HepG2 (cell line): ENCODE results near the gene TTC31. TPM values are rescaled to one million over a fixed set of nuclear protein-coding genes. Genes with fewer than 3 reads are reported as not detected.
A peak's percentile ranks its signal among the peaks of the same experiment; 100 is the strongest.

ENCODE experiments used
- ASH2L ChIP-seq: fragments of 300-600, 200-600 bp; sonication (generic); IDR thresholded peaks from 2 replicates; pipeline ENCODE4 v1.7.0; 2017; ENCODE audit warnings: low read depth, mild to moderate bottlenecking, moderate library complexity, mixed read lengths, low read length; ENCODE audit not compliant: insufficient read length
- CBX2 ChIP-seq, 2 experiments: fragments of 200-600 bp in 1 of 2; sonication (generic); formaldehyde crosslinking in 1 of 2; IDR thresholded peaks; 2 replicates each; pipeline versions ENCODE4 v1.7.0 to v1.8.1; 2018 to 2022; ENCODE audit warnings: low read depth in 2 of 2, low read length in 1 of 2, mild to moderate bottlenecking in 1 of 2, missing genetic modification reagents in 1 of 2
- CHCHD3 ChIP-seq: sonication (generic); formaldehyde crosslinking; IDR thresholded peaks from 2 replicates; pipeline ENCODE4 v1.8.0; 2022; ENCODE audit warnings: mild to moderate bottlenecking, missing genetic modification reagents, moderate library complexity
- FUBP1 ChIP-seq: sonication (generic); formaldehyde crosslinking; IDR thresholded peaks from 2 replicates; pipeline ENCODE4 v1.5.1; 2020; ENCODE audit warnings: missing genetic modification reagents, mild to moderate bottlenecking, borderline replicate concordance
- ISL2 ChIP-seq: sonication (generic); formaldehyde crosslinking; IDR thresholded peaks from 2 replicates; pipeline ENCODE4 v1.5.0; 2020; ENCODE audit warnings: missing genetic modification reagents
- JDP2 ChIP-seq: sonication (generic); formaldehyde crosslinking; IDR thresholded peaks from 2 replicates; pipeline ENCODE4 v1.8.1; 2022; ENCODE audit warnings: missing genetic modification reagents, borderline replicate concordance
- MTF1 ChIP-seq: sonication (generic); formaldehyde crosslinking; IDR thresholded peaks from 2 replicates; pipeline ENCODE4 v1.5.0; 2020; ENCODE audit warnings: missing genetic modification reagents
- PRDM4 ChIP-seq: sonication (generic); formaldehyde crosslinking; IDR thresholded peaks from 2 replicates; pipeline ENCODE4 v1.9.0; 2021; ENCODE audit warnings: missing genetic modification reagents, borderline replicate concordance
- SALL2 ChIP-seq: sonication (generic); formaldehyde crosslinking; IDR thresholded peaks from 2 replicates; pipeline ENCODE4 v1.8.1; 2023; ENCODE audit warnings: mild to moderate bottlenecking, missing genetic modification reagents, inconsistent platforms
- ZBTB10 ChIP-seq: sonication (generic); formaldehyde crosslinking; IDR thresholded peaks from 2 replicates; pipeline ENCODE4 v1.4.0; 2020; ENCODE audit warnings: missing genetic modification reagents, borderline replicate concordance
- ZNF17 ChIP-seq: sonication (generic); formaldehyde crosslinking; IDR thresholded peaks from 2 replicates; pipeline ENCODE4 v1.5.0; 2020; ENCODE audit warnings: mild to moderate bottlenecking, missing genetic modification reagents
- ZNF20 ChIP-seq: sonication (generic); formaldehyde crosslinking; IDR thresholded peaks from 2 replicates; pipeline ENCODE4 v1.4.0; 2020; ENCODE audit warnings: mild to moderate bottlenecking, moderate library complexity, missing genetic modification reagents
- ZNF232 ChIP-seq: sonication (generic); formaldehyde crosslinking; IDR thresholded peaks from 2 replicates; pipeline ENCODE4 v1.4.0; 2020; ENCODE audit warnings: missing genetic modification reagents, borderline replicate concordance
- ZNF282 ChIP-seq: fragments of 450-650 bp; IDR thresholded peaks from 2 replicates; pipeline ENCODE4 v1.6.1; 2018; ENCODE audit not compliant: partially characterized antibody
- ZNF678 ChIP-seq: sonication (generic); formaldehyde crosslinking; IDR thresholded peaks from 2 replicates; pipeline ENCODE4 v1.4.0; 2020; ENCODE audit warnings: mild to moderate bottlenecking, missing genetic modification reagents
- ZNF746 ChIP-seq: sonication (generic); formaldehyde crosslinking; IDR thresholded peaks from 2 replicates; pipeline ENCODE4 v1.8.0; 2022; ENCODE audit warnings: mild to moderate bottlenecking, missing genetic modification reagents
- ZSCAN31 ChIP-seq: sonication (generic); formaldehyde crosslinking; IDR thresholded peaks from 2 replicates; pipeline ENCODE4 v1.5.0; 2020; ENCODE audit warnings: low read depth, mild to moderate bottlenecking, missing genetic modification reagents
- ZXDC ChIP-seq: sonication (generic); formaldehyde crosslinking; IDR thresholded peaks from 2 replicates; pipeline ENCODE4 v1.5.0; 2020; ENCODE audit warnings: mild to moderate bottlenecking, missing genetic modification reagents
- polyA plus RNA-seq, 8 experiments: library from polyadenylated mRNA; depleted of rRNA in 3 of 8; stranded (reverse) in 7 of 8; unstranded in 1 of 8; fragments of >200 nt; fragmentation: Illumina TruSeq in 4 of 8; extraction: Trizol in 4 of 8; gene quantifications; 2 replicates each; pipeline versions ENCODE4 v1.2.1 to v1.2.3, GENCODE V29; 2011 to 2016; ENCODE audit warnings: low read depth in 4 of 8, missing spikeins in 1 of 8, mixed read lengths in 1 of 8; ENCODE audit not compliant: insufficient read depth in 1 of 8
- total RNA-seq, 5 experiments: library from RNA; depleted of rRNA; stranded (reverse); fragments of >200 nt; fragmentation: Illumina TruSeq; extraction: Trizol; gene quantifications; 2 replicates each; pipeline ENCODE4 v1.2.3, GENCODE V29; 2016; ENCODE audit warnings: low read depth in 1 of 5

The TTC31 gene
- total and polyA plus RNA-seq, 2 of the 13 experiments (the other 11 are each of a cell fraction or from before 2014, with no cell fraction given): 28.3 to 39.5 TPM

- TF ChIP-seq ZXDC (CRISPR knock-in tag) (no peak), ASH2L (peak; percentile 88), ZNF17 (CRISPR knock-in tag) (no peak), ZNF678 (CRISPR knock-in tag) (0 out of 2 replicates have a peak, but pooled peaks have one; percentile 45), ZBTB10 (CRISPR knock-in tag) (peak; percentile 48; the same call in 1 of the 2 replicates), FUBP1 (CRISPR knock-in tag) (no peak), CBX2 (IDR thresholded peaks at IDR 0.05; ENCODE audit: low read depth, low read length) (no peak), CBX2 (CRISPR knock-in tag; IDR thresholded peaks at IDR 0.05; ENCODE audit: low read depth) (0 out of 2 replicates have a peak, but pooled peaks have one; percentile 28), ZNF282 (no peak), ZNF746 (CRISPR knock-in tag) (peak; percentile 91; the same call in 1 of the 2 replicates), ZNF232 (peak; percentile 71), SALL2 (CRISPR knock-in tag) (peak; percentile 75), JDP2 (CRISPR knock-in tag) (no peak; the same call in 1 of the 2 replicates), MTF1 (CRISPR knock-in tag) (no peak), PRDM4 (CRISPR knock-in tag) (no peak), ZNF20 (no peak), ISL2 (CRISPR knock-in tag) (peak; percentile 54), ZSCAN31 (CRISPR knock-in tag) (peak; percentile 75; the same call in 1 of the 2 replicates), CHCHD3 (CRISPR knock-in tag) (no peak)
Measured at GRCh38 chr2:74457549-74458131, 25.2 kb upstream of the TTC31 start (continued).
